Hematopoietic multipotent progenitor cell treated with erythropoietin and hydrocortisone succinate and interleukin-3 and kit ligand, for 17 days (in vitro differentiated cells): Measurements from ENCODE around the gene HEG1.

Experiments
- DNase-seq: peaks from one replicate; pipeline ENCODE4 v3.0.0-alpha.2; 2015; ENCODE audit warnings: low spot score

HEG1 gene

DNA sequence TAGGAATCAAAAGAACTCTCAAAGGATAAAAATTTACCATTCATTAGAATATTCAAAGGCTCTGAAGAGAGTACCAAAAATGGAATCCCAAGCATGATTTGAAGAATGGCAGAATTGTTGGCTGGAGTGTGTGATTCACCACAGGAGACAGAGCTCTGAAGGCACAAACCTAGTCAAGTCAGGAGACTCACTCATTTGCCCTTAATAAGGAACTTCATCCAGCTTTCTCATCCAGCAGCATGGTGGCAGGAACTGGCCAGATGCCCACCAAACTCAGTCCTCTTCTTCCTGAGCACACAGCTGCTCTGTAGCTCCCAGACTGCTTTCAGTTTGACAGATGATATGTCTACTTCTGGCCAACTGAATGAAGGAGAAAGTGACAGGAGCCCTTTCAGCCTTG, 16.5 kb upstream of the HEG1 start:
- no peak for DNase-seq

DNA sequence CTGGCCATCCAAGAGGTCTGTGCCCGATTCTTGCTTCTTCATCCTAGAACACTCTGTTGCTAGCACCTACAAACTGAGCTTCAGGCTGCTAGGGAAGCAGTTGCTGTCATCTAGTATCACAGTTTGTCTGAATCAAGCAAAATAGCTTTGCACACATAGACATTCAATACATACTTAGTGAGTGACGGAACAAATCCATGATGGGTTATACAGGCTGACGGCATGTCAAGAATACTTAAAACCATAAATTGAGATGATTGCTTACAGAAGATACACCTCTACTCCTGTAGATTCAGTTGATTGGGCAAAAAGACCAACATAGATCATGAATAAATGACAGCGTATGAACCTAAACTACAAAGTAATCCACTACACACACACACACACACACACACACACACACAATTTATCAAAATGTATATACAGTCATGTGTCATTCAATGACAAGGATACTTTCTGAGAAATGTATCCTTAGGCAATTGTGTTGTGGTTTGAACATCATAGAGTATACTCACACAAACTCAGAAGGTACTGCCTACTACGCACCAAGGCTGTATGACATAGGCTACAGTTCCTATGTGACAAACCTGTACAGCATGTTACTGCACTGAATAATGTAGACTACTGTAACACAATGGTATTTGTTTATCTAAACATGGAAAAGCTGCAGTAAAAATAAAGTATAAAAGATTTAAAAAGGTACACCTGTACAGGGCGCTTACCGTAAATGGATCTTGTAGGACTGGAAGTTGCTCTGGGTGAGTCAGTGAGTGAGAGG, 14.4 kb upstream of the HEG1 start:
- DNase-seq: no peak

DNA sequence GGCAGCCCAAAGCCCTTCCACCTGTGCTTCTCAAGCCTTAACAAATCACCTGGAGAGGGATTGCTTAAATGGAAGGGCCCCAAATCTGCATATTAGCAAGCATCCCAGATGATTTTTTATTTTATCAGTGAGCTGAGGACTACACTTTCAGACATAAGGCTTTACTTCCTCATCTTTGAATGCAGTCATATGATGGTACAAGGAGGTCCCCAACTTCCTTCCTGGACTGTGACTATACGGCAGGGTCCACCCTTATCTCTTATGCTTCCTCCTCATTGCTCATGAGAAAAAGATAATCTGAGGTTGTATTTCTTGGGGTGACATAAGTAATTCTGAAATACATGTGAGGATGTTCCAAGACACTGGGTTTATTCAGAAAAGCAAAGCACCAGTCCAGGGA, 13.7 kb upstream of the HEG1 start:
- no peak for DNase-seq

DNA sequence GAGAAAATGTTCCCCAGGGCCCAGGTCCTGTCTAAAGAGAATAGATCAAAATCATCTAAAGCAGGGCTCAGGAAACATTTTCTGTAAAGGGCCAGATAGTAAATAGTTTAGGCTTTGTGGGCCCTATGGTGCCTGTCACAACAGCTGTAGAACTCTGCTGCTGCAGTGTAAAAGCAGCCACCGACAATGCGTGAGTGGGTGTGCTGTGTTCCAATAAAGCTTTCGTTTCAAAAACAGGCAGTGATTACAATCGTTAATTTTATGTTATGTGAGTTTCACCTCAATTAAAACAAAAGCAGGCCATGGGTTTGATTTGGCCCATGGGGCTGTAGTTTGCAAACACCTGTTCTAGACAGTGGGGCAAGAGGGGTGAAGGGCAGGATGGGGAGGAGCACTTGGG, 12.5 kb upstream of the HEG1 start:
- no peak for DNase-seq

DNA sequence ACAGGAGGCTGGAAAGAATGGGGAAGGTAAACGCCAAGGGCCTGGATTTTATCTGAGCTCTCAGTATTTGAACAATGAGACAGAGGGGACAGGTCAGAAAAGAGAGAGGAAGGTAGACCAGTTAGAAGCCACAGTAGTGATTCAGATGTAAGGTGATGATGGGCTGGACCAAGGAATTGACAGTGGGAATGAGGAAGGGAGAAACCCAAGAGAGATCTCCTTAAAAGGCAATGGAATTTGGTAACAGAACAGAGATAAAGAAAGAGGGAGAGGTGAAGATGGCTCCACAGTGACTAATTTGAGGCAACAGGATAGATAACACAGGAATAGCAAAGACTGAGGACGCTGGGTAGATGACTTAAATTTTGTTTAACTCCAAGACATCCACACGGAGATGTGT, 11.4 kb upstream of the HEG1 start:
- DNase-seq: no peak

DNA sequence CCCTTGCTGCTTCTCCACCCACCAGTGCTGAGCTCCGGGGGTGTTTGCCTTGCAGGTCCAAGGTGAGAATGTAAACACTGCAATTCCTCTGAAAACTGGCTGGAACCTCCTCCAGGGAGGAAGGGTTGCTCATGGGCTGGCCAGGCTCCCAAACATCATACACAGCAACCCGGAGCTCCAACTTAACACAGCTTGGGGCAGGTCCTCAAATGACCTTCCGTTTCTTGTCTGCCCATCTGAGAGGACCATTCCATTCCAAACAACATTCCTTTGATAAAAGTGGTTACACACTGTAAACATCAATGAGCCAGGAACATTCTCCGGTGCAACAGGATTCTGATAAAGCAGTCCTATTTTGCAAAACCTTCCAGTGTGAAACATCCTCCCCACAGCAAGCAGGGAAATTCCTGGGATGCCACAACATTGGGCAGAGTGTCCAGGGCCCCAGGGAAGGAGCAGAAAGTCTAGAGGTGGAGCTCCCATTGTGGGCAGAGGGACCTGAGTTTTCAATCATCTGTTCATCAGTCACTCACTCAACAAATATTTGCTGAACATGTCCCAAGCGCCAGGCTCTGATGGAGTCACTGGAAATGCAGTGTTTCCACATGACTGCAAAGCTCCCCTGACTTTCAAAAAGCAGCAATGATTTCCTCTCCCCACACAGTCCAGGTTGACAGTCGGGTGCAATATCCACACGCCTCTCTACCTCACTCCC, 7.3 kb upstream of the HEG1 start:
- DNase-seq: no peak

DNA sequence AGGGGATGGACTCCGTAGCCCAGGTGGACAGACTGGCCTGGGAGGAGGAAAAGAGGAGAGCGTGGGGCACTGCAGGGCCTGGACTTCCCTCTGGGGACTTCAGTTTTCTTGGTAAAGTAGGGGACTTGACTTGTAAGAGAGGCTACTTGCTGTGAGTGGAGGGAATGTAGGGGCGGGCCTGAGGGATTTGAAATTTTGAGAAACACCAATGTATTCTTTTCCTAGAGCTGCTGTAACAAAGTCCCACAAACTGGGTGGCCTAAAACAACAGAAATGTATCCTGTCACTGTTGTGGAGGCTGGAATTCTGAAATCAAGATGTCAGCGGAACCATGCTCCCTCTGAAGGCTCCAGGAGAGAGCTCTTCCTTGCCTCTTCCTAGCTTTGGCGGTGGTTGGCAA, 5.8 kb upstream of the HEG1 start:
- DNase-seq: no peak

DNA sequence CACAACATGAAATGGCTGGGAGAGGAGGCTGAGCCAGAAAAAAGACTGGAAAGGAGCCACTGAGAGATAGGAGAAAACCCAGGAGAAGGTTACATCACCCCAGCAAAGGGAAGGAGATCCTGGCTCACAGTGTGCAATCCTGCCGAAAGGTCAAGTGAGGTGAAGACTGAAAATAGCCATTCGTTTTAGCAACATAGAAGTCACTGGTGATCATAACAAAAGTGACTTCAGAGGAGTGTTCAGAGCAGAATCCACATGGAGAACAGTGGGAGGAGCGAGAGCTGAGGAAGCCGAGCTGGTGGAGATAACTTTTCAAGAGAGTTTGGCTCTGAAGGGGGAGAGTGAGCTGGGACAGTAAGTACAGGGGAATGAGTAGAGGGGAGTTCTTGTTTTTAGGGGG, 5.4 kb upstream of the HEG1 start:
- DNase-seq: no peak

DNA sequence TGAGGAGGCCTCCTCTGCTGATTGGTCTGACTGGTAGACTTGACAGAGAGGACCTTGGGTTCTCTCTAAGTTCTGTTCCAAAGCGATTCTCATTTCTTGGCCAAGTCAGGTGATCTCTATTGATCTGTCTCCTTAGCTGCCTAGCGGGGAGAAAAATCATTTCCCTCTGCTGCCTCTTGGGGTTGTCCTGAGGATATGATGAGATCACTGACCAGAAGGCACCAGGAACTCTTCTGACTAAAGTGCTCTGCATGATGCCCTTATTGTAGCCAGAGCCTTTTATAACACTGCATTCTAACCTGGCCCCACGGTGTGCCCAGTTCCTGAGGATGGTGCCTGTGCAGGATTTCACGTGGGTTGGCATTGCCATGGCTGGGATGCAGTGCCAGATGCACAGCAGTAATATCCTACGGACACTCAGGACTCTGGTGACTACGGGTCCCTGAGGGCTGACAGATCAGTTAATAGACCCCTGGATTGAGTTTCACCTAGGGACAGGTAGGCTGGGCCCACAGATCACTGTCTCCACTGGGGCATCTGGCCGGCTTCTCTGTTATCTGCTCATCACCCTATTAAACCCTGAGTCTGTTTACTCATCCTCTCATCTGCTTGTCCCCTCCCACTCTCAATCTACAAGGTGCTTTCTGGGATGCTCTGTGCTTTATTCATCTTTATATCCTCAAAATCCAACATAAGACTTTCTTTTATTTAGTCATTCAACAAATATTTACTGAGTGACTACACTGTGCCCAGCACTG, 3.9 kb upstream of the HEG1 start:
- DNase-seq: no peak

DNA sequence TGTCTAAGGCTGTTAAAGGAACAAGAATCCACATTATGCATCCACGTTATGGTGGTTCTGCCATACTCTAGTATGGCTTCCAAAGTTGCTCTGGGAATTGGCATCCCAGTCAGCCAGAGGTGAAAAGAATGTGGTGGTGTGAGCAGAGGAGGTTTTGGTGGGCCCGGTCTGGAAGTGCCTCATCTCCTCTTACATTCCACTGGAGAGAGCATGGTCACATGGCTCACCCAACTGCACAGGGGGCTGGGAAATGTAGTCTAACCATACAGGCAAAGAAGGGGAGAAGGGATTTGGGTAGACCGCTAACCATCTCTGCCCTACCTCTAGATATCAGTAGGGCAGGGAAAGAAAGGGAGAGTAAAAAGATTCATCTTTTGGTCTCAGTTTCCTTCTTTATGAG, 3.2 kb upstream of the HEG1 start:
- no peak for DNase-seq

DNA sequence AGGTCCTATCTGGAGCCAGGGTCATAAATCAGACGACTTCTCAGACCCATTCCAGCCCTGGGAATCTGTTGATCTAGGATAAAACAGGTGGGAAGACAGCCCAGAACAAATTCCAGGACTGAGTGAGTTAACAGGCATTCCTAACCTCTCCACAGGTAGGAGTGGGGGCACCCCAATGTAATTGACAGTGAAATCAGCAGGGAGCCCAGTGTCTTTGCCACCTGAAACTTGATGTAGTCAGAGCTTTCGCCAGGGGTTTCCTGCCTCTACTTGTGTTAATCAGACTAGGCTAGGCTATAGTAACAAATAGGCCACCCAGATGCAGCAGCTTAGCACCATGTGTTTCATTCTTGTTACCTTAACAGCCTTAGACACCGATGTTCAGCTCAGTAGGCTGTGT, 2.7 kb upstream of the HEG1 start:
- no peak for DNase-seq

DNA sequence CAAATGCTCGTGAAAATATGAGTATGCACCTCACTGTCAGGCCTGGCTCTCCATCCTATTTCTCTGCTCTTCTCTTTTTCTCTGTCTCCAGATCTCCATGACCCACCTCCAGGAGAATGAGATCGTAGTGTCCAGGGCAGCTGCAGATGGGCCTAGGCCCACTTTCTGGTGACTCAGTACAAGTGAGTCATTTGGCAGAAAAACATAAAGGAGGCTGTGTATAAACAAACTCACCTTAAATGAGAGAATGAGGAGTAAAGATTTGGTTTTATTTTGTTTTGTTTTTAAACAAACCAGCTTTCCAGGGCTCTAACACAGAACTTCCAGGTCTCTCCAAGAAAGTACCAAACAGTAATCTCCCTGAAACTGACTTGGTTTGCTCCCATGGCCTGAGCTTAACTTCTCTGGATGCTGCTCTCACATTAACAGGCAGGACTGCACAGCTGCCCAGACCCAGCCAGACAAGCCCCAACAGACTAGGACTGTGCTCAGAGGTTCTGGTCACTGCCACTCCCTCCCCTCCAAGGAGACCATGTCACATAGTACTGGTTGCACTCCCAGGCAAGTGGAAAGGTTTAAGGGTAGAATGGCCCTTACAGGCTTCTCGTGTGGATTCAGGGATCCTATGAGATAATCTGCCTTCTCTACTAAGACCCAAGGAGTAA, 1.5 kb upstream of the HEG1 start:
- no peak for DNase-seq

DNA sequence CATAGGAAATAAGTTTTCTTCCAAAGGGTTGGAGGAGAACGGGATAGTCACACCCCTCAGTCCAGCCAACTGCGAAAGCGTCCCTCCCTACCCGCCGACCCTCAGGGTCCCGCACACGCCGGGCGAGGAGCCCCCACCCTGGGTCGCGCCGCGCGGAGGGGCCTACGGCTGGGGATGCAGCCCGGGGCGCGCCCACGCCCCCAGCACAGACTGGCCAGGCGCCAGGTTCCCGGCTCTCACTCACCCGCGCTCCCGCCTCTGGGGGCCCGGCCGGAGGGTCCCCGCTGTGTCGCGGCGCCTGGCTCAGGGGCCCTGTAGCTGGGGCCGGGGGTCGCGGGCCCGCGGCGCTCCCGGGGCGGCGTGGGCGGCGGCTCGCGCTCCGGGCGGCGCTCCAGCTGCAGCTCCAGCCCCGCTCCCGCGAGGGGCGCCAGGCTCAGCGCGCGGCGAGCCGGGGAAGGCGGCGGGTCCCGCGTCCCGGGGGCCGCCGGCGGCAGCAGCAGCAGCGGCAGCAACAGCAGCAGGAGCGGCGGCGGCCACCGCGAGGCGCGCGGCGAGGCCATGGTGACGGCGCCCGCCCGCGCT, 375 bp downstream of the HEG1 start:
- no peak for DNase-seq

DNA sequence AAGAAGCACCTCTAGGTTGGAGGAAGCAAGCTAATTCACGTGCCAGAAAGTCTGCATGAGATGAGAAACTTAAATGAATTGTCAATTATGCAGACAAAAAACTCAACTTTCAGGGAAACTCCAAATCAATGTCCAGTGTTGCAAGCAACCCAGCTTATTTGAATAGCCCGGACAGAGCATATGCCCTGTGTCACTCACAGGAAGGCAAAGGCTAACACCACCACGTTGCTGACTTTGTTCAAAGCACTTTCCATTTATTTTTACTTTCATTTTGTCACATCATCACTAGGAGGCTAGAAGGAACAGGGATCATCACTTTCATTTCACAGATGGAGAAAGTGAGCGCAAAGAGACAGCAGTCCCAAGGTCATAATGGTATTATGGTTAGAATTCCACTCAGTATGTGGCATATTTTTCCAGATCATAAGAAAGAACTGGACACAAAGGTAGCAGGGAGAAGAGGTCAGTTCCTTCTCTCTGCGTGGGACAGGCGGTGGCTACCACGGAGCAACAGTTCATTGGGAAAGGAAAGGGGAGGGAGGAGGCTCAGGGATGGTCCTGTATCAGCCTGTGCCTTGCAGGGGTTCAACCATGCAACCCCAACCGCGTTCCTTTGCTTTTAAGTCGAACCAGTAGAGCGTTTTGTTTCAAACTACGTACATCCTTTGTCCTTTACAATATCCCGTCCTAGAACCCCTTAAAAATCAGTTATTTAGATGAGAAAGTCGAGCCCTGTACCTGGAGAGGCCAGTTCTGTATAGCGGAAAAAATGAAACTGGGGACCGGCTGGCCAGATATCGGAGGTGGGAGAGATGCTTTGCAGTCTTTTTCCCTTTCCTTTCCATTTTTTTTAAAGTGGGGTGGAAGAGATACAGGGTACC, 1.1 kb downstream of the HEG1 start:
- DNase-seq: no peak

DNA sequence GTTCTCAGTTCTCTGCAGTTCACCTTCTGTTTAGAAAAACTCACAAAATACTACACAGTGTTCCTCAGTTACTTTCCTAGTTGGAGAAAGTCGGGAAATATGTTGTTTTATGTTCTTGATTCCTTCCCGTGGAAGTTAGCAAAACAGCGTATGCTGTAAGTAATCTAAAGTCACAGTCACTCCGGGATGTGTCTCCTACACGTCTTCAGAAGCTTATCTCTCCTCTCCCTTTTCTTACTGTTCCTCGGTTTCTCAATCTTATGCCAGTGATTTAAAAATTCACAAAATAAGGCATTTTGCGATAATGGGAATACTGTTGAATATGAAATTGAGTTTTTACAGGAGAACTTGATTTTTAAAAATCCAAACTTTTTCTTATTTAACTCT, 1.7 kb downstream of the HEG1 start:
- no peak for DNase-seq

DNA sequence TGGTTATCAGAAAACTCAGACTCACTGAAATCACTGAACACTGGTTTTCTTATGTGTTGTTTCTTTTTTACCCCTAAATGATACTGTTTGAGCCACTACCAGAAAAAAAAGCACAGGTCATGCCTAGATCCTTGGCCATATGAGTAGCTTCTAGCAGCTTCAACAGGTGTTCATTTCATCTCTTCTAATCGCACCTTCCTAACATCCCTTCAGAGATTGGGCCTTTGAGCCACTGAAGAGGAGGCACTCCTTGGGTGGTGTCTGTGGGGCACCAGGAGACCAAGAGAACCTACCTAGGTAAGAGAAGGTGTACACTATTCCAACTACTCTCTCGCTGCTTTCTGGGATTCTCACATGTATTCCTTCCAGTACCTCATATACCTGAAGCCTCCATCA, 2.5 kb downstream of the HEG1 start:
- DNase-seq: no peak

DNA sequence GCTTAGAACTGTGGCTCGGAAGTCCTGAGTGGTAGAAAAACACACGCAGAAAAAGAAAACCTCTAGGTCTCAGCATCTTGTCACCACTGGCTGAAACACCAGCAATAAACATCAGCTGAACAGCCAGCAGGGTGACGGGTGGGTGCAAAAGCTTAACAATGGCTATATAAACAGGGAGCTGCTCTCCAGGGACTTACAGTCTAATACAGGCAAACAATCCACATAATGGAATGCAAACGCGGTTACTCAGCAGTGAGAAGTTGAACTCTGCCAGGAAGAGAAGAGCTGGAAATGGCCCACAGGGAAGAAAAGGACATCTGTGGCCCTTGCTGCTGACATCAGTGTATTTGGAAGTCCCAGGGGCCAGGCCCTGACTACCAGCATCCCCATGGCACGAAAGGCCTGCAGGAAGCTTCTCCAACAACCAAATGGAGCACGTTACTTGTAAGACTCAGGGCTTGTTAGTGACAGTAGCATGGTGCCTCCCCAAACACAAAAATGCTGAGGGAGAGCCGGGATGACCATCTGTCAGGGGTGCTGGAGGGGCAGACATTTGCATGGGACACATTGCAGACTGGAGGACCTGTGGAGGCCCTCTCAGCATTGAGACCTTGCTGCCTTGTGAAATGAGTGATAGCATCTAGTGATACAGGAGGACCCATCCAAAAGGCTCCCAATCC, 3.0 kb downstream of the HEG1 start:
- no peak for DNase-seq

DNA sequence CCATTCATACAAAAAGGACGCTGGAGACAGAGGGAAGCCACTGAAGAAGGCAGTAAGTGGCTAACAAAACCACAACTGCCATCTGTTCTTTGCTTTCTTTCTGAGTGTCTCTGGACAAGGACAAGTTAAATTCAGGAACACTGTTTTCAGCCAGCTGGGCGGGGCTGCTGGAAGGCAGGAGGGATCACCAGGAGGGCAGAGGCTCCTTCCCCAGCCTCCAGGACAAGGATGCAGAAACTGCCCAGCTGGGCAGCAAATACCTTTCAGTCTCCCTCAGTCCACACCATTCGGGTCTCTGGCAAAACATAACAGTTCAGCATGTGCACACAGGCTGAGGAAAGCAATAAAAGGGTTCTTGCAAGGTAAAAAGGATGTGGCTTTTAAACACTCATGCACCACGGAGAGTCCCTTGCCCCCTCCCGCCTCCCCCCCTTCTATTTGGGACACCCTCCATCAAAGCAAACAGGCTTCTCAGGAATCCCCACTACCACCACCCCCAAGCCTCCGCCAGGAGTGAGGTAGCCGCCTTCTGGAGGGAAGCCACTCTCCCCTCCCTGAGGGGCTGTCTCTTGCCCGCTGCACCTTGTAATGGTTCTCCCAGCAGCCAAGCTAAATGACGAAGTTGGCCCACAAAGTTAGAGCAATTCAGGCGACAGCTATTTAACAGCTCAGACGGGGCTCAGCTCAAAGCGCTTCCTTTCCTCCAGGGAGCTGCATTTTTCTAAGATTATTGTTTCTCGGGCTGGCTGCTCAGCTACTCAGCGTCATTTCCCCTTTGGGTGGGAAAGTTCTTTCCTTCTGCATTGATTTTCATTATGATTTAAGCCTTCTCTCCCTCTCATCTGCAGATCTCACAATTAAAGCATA, 3.8 kb downstream of the HEG1 start:
- no peak for DNase-seq

DNA sequence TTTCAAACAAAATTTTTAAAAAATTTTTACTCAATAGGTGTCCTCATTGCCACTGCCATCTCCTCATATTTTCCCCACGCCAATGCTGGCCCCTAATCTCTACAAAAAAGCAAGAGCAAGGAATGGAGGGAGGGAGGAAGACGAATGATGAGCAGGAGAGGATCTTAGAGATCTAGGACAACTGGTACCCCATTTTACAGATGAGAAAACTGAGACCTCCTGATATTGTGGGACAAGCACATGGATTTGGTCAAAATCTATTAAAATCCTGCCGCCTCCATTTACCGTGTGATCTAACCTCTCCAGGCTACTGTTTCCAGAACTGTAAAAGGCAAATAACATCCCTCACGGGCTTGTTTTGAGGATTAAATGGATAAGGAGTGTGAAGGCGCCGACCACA, 4.6 kb downstream of the HEG1 start:
- DNase-seq: no peak
